ENCODE results near the gene MCCD1. TPM values are rescaled to one million over a fixed set of nuclear protein-coding genes. Genes with fewer than 3 reads are reported as not detected.

MCCD1 gene
- total RNA-seq, 1 donor from 2014 or later: not detected

DNA sequence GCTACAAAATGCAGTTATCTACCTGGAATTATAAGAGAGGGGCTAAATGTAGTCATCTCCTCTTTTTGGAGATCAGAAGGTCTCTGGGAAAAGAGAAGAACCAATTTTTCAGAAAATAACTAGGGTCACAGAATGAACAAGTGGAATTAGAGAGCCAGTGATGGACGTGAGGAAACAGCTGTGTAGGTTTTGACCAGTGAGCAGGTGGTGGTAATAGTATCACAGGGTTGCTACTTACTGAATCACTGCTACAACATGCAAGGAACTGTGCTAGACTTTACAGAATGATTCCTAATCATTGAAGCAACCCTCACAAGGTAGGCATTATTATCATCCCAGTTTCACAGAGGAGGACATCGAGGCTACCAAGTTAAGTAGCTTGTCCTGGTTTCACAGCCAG is 15.9 kb downstream of the MCCD1 start:
- TF ChIP-seq CTCF (IDR thresholded peaks at IDR 0.05; ENCODE audit: insufficient read depth, low read length, severe bottlenecking): no peak
- no peak for FAIRE-seq
- no peak overlapping the region for H3K4me3 ChIP-seq (ENCODE audit: low read depth, low read length)
- peaks cover 7% of the 10 kb centered on the region for H3K36me3 ChIP-seq (ENCODE audit: control insufficient read depth, insufficient read depth, low read length)
- DNase-seq (ENCODE audit: low read depth): no peak
- no peaks in the 10 kb centered on the region for H3K27me3 ChIP-seq (ENCODE audit: control insufficient read depth, insufficient read depth, low read length)

DNA sequence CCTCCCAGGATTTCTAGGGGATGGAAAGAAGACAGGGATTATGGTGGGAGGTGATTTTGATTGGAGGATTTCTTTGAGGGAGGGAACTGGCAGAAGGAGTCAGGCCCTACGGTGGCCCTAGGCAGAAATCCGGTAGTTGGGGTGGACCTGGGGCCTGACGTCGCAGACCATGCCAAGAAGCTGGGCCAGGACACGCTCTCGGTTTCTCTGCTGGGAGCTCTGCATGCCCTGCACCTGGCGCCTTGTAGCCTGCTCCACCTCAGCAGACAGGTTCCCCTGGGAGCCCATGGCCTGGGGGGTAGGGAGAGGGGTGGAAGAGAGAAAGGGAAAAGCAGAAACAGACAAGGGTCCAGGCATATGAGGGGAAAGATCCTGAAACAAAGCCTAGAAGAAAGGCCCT is 16.5 kb downstream of the MCCD1 start:
- FAIRE-seq (no peak), DNase-seq (ENCODE audit: low read depth) (no peak)
- Histone ChIP-seq H3K27me3 (ENCODE audit: control insufficient read depth, insufficient read depth, low read length) (no peaks in the 10 kb centered on the region), H3K4me3 (ENCODE audit: low read depth, low read length) (no peak overlapping the region), H3K36me3 (ENCODE audit: control insufficient read depth, insufficient read depth, low read length) (peaks cover 4% of the 10 kb centered on the region)
- TF ChIP-seq CTCF (IDR thresholded peaks at IDR 0.05; ENCODE audit: insufficient read depth, low read length, severe bottlenecking): no peak

DNA sequence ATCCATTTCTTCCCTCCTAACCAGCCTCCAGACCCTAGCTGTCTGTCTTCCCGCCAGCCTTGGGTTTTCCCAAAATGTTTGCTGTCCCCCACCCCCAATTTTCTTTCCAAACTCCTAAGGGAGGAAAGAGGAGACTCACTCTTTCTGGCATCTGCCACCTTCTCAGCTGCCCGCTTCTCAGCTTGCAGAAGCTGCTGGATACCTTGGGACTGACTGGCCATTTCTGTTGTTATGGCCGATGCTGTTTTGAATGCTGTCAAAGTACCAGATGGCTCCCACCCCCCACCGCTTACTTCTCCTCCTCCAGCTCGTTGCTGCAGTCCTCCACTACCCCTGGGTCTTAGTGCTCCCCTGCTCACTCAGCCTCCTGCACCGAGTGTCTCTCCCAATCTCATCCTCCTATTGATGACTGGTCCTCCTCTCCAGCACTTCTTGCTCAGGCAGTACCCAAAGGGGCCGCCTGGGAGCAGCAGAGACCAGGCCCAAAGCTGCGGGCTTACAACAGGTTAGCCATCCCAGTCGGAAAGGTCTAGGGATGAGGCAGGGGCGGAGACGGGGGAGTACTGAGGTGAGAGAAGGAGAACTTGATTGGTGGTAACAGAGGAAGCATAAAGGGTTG is 17.7 kb downstream of the MCCD1 start, which contains the start of gene ATP6V1G2:
Gene ATP6V1G2, minus strand, starts transcription at position 270 of the 619 bp plus-strand sequence. Its CDS starts 49 bp downstream, at position 221.
- peak; percentile 91 for DNase-seq (ENCODE audit: low read depth)
- peak; percentile 95 for TF ChIP-seq CTCF (IDR thresholded peaks at IDR 0.05; ENCODE audit: insufficient read depth, low read length, severe bottlenecking)
- FAIRE-seq: no peak
- Histone ChIP-seq H3K36me3 (ENCODE audit: control insufficient read depth, insufficient read depth, low read length) (peaks cover 4% of the 10 kb centered on the region), H3K4me3 (ENCODE audit: low read depth, low read length) (peak within 1 kb of the TSS; percentile 35), H3K27me3 (ENCODE audit: control insufficient read depth, insufficient read depth, low read length) (no peaks in the 10 kb centered on the region)

- Histone ChIP-seq H3K36me3 (ENCODE audit: control insufficient read depth, insufficient read depth, low read length) (peaks cover 4% of the 10 kb centered on the region), H3K27me3 (ENCODE audit: control insufficient read depth, insufficient read depth, low read length) (no peaks in the 10 kb centered on the region), H3K4me3 (ENCODE audit: low read depth, low read length) (peak within 1 kb of the TSS; percentile 35)
- no peak for FAIRE-seq
- DNase-seq (ENCODE audit: low read depth): peak; percentile 91
- TF ChIP-seq CTCF (IDR thresholded peaks at IDR 0.05; ENCODE audit: insufficient read depth, low read length, severe bottlenecking): no peak
Measured at GRCh38 chr6:31546958-31547726, 18.4 kb downstream of the MCCD1 start, which contains the start of gene NFKBIL1. TSS of gene NFKBIL1 (plus strand) at chr6:31547608. CDS start at chr6:31547695, 87 bp downstream.

DNA sequence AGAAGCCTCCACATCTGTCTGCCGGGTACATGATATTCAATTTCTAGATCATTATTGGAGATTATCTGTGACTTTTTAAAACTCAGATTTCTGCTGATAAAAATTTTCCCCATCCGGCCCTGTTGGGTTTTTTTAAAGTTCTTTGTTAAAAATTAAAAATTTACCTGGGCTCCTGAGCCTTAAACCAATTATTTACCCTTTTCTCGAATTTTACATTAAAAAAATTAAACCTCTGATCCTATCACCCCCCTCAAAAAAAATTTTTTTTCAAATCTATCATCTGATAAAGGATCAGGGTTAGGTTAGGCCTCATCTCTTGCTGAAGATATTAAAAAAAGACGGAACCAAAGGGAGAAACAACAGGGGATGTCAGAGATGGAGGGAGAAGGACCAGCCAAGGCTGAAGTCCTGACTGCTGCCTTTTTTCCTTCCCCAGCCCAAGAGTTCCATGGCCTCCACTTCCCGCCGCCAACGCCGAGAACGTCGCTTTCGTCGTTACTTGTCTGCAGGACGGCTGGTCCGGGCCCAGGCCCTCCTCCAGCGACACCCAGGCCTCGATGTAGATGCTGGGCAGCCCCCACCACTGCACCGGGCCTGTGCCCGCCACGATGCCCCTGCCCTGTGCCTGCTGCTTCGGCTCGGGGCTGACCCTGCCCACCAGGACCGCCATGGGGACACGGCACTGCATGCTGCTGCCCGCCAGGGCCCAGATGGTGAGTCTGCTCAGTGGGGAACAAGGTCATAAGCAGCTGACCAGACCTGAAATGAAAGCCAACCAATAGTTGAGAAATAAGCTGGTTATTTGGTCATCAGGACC is 19.2 kb downstream of the MCCD1 start:
- peaks cover 4% of the 10 kb centered on the region for H3K36me3 ChIP-seq (ENCODE audit: control insufficient read depth, insufficient read depth, low read length)
- no peak for FAIRE-seq
- no peaks in the 10 kb centered on the region for H3K27me3 ChIP-seq (ENCODE audit: control insufficient read depth, insufficient read depth, low read length)

More for the DNA sequence above, 19.2 kb downstream of the MCCD1 start:
- TF ChIP-seq CTCF (IDR thresholded peaks at IDR 0.05; ENCODE audit: insufficient read depth, low read length, severe bottlenecking): no peak
- DNase-seq (ENCODE audit: low read depth): no peak
- peak overlapping the region; percentile 35 for H3K4me3 ChIP-seq (ENCODE audit: low read depth, low read length)

Measured in bronchial epithelial cell (primary cell).